Stimulated activated CD8-positive, alpha-beta memory T cell treated with anti-CD3 and anti-CD28 coated beads, Interleukin-2, amount 100 ng/mL, for 1 hour (primary cell): ENCODE data around the gene TMEM132A.

Source experiments
- DNase-seq, 2 donors: peaks; one replicate each; pipeline ENCODE4 v3.0.0-alpha.2; 2020; ENCODE audit warnings: low read depth in 2 of 2

TMEM132A gene, protein sequence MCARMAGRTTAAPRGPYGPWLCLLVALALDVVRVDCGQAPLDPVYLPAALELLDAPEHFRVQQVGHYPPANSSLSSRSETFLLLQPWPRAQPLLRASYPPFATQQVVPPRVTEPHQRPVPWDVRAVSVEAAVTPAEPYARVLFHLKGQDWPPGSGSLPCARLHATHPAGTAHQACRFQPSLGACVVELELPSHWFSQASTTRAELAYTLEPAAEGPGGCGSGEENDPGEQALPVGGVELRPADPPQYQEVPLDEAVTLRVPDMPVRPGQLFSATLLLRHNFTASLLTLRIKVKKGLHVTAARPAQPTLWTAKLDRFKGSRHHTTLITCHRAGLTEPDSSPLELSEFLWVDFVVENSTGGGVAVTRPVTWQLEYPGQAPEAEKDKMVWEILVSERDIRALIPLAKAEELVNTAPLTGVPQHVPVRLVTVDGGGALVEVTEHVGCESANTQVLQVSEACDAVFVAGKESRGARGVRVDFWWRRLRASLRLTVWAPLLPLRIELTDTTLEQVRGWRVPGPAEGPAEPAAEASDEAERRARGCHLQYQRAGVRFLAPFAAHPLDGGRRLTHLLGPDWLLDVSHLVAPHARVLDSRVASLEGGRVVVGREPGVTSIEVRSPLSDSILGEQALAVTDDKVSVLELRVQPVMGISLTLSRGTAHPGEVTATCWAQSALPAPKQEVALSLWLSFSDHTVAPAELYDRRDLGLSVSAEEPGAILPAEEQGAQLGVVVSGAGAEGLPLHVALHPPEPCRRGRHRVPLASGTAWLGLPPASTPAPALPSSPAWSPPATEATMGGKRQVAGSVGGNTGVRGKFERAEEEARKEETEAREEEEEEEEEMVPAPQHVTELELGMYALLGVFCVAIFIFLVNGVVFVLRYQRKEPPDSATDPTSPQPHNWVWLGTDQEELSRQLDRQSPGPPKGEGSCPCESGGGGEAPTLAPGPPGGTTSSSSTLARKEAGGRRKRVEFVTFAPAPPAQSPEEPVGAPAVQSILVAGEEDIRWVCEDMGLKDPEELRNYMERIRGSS

GRCh38 chr11:60924110-60924905 lies at the start of gene TMEM132A:
Gene TMEM132A (plus strand): TSS chr11:60924460. CDS start chr11:60924634, 174 bp downstream.
- DNase-seq, result no peak

DNA sequence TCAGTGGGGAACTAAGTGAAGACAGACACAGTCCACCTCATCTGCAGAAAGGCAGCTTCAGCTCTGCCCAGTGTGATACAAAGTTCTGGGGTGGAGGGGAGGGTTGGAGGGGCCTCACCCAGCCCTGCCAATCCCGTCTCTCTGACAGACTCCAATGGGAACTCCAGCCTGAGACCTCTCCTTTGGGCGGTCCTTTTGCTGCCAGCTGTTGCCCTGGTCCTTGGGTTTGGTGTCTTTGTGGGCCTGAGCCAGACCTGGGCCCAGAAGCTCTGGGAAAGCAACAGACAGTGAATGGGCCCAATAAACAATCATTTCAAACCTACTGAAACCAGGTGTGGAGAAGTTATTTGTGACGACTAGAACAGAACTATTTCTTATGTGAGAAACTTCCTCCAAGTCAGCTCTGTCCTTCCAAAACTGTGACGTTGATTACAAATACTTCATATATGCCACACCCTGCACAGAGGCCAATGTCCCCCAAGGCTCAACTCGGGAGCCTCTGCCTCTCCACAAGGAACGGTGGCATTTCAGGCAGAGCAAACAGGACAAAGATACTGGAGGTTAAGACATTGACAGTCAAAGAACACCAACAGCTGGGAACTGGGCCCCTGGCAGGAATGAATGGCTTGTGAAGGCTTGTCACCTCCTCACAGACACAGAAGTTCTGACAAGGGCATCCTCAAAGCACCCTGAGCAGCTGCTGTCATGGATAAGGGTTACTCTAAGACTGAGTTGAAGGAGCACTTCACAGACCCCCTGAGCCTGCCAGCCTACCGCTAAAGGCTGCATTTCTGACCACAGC lies 48.7 kb upstream of the TMEM132A start:
- no peak for DNase-seq

- DNase-seq, result no peak
These were observed 48.1 kb upstream of the TMEM132A start for GRCh38 chr11:60876168-60876485.

DNA sequence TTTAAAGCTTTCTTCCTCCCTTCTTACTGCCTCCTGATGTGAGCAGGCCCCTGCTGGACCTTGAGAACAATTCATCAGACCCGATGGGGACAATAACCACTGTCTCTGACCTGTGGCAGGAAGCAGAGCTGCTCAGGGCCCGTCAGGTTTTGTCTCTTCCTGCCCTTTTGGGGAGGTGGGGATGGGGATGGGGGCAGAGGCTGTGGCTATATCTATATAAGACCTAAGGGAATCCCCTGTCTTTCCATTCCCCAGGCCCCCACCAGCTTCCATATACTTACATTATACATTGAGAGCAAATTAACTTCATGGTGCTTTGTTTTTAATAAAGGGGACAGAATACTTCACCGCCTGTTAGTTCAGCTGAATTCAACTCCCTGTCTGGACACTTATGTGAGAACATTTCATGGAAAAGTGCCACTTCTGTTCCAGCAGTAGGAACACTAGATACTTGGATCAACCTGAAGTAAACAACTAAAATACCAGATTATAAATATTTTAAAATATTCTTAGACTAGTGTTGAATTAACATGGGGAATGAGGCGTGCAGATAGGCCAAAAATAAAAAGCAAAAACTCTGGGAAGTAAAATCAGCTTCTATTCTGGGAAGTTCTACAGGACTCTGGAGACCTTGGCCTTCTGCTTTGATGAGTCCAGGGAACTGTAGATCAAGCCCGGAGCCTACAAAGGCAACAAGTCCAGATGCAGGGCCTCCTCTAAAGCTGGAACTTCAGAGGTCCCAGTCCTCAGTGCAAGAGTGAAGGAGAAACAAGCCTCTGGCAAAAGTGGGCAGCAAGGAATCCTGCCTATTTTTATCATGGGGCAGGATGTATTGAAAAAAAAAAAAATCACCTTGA lies 45.8 kb upstream of the TMEM132A start:
- no peak for DNase-seq

GRCh38 chr11:60879104-60879503 lies 45.2 kb upstream of the TMEM132A start:
- no peak for DNase-seq

DNA sequence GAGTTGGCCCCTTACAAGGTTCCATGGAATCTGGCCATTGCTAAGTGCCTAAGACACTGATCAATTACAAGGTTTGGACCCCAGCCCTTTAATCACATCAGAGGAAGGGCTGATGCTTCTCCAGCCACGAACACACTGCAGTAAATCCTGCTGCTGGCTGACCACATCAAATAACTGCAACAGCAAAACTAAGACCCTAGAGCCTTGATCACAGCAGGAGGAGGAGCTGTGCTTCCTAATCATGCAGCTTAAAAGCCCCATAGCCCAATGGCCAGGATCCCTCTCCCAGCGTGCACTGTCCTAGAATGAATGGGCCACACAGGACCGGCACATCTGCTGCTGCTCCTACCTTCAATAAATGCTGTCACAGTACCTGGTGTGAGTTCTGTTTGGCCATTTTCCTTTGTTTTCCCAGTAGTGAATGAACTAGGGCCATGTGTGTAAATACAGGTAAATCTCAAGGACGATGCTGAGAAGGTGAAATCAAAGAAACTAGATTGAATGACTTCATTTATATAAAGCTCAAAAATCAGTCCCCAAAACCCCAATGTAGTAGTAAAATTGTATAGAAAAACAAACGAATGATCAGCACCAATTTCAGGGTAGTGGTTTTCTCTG lies 44.2 kb upstream of the TMEM132A start:
- DNase-seq, result no peak

GRCh38 chr11:60880643-60881282 lies 43.5 kb upstream of the TMEM132A start:
- no peak for DNase-seq

DNA sequence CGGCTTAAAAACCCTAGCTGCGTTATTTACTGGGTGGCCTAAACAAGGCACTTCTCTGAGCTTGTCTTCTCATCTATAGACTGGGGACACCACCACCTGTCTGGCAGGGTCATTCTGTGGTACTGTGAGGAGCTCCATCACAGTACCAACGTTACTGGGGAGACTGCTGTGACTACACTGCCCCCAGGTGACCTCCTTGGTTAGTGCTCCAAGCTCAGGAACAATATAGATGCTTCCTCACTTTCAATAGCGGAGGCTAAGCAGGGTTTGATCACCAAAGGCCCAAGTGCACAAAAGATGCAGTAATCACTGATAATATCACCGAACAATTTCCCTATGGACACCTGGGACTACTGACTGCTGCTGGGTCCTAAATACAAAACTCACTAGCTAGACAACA lies 36.7 kb upstream of the TMEM132A start:
- no peak for DNase-seq

- DNase-seq, result no peak
These were observed 34.4 kb upstream of the TMEM132A start for GRCh38 chr11:60889869-60890311.

DNA sequence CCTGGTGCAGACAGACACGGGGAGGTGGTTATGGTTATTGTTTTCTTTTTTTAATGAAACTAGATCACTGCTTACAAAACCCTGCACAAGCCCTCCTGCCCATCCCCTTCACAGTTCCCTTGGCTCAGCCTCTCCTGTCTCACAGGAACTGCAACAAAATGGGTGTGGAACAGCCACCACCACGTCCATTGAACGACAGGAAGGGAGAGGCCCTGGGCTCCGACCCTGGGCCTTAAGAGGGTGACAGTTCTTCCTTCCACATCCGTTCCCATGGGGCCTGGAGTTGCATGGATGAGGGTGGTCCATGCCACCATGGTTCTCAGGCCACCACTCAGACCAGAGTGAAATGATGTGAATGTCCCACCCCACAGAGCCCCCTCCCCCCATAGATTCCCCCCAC lies 33.6 kb upstream of the TMEM132A start:
- no peak for DNase-seq

DNA sequence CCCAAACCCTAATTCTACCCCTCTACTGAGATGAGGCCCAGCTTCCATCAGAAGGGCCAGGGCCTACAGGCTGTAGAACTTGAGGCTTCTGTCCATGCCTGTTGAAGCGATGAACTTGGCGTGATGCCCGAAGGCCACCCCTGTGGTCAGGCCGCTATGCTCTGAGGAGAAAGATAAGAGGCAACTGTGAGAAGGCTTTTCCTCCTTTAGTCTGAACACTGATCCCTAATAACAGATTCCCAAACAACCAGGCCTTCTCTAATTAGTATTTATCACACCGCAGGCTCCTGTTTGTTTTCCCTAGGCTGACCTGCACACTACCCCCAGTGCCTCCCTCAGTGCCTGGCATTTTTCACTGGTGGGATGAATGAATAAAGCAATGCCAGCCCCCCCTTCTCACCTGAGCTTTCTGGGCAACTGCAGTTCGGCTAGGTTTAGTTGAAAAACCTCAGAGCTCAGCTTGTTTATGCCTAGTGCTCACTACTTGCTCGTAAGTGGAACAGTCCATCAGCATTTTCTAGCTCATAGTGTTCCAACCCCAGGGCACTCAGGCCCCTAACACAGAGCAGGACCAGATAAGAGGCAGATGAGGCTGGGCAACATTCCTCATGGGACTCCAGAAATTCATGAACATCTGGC lies 33.0 kb upstream of the TMEM132A start:
- no peak for DNase-seq

- no peak for DNase-seq
These were observed 28.6 kb upstream of the TMEM132A start for GRCh38 chr11:60895687-60896086.

- DNase-seq, result no peak
These were observed 26.8 kb upstream of the TMEM132A start for GRCh38 chr11:60897496-60897895.

GRCh38 chr11:60899046-60899936 lies 25.0 kb upstream of the TMEM132A start:
- DNase-seq, result no peak

- DNase-seq, result no peak
These were observed 24.3 kb upstream of the TMEM132A start for GRCh38 chr11:60899977-60900376.

DNA sequence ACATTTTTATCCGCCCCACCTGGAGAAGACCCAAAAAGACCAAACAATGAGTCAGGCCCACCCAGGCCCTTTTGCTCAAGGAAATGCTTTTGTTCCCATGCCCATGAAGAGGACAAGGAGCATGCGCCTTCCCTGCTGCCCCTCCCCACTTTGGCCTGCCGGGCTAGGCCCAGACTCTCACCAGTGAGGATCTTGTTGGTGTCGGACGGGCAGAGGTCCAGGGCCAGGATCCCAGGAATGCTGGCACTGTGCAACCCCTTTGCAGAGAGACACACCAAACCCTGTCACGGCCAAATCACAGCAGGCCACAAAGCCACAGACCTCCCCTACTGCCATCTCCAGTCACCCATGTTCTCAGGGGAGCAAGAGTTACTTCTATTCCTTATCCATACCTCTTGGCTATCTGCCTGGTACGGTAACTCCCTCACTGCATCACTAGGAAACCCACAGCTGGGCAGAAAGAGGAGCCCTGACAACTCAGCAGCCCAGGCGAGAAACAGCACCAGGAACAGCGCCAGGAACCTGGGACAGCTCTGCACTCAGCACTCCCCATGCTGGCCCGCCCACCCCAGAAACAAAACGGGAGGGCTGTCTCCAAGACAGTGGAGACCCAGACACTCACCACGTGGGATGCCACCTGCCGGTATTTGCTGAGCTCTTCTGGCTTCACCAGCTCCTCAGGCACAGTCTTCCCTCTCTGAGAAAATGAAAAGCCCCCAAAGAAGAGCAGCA lies 23.4 kb upstream of the TMEM132A start:
- DNase-seq, result no peak

DNA sequence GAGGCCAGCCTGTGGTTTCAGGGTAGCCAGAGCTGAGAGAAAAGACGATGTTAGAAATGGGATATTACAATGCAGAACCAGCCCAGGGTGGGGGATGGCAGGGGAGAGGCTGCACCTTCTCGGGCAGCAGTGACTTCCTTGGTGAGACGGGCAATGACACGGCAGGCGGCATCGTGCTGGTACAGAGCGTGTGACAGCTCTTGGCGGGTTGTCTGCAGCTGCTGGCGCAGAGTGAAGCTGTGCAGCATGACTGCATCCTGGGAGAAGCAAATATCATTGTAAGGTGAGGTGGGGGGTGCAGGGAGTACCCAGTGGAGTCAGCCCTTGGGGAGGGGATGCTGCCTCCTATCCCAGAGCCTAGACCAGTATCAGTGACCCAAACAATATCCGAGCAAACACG lies 21.6 kb upstream of the TMEM132A start:
- DNase-seq, result no peak
